Chondrocyte (in vitro differentiated cells): Measurements from ENCODE around the gene OXLD1. TPM values are rescaled to one million over a fixed set of nuclear protein-coding genes. Genes with fewer than 3 reads are reported as not detected.

Experiments used
- DNase-seq: peaks from one replicate; pipeline ENCODE4 v3.0.0; 2021; ENCODE audit warnings: mixed read lengths, low spot score
- H3K27ac Mint-ChIP-seq: one replicate; pipeline ENCODE4 v1.8.0; 2021; ENCODE audit warnings: mild to moderate bottlenecking, moderate library complexity, mixed read lengths; ENCODE audit not compliant: unreplicated experiment
- H3K27me3 Mint-ChIP-seq: 2 replicates; pipeline ENCODE4 v1.8.0; 2021; ENCODE audit warnings: low read depth, mixed read lengths
- H3K36me3 Mint-ChIP-seq: 2 replicates; pipeline ENCODE4 v1.8.0; 2021; ENCODE audit warnings: low read depth, mixed read lengths
- H3K4me1 Mint-ChIP-seq: 2 replicates; pipeline ENCODE4 v1.8.0; 2021; ENCODE audit warnings: low read depth, mild to moderate bottlenecking, mixed read lengths
- H3K4me3 Mint-ChIP-seq: one replicate; pipeline ENCODE4 v1.8.0; 2021; ENCODE audit warnings: mild to moderate bottlenecking, moderate library complexity, mixed read lengths; ENCODE audit not compliant: unreplicated experiment
- H3K9me3 Mint-ChIP-seq: 2 replicates; pipeline ENCODE4 v1.8.0; 2021; ENCODE audit warnings: low read depth, mixed read lengths
- CTCF ChIP-seq: fragments of 200-600 bp; sonication (generic); IDR thresholded peaks from 2 replicates; pipeline ENCODE4 v1.5.0; 2021; ENCODE audit warnings: antibody characterized with exemption, mild to moderate bottlenecking, moderate library complexity
- long read RNA-seq: library from polyadenylated mRNA; stranded (forward); transcript quantifications from one replicate; pipeline ENCODE4 v2.0.0, GENCODE V29; 2021
- total RNA-seq: library from RNA; stranded (reverse); gene quantifications from 3 replicates; pipeline ENCODE4 v1.2.1, GENCODE V29; 2021

OXLD1 gene
- 24.2 to 32.7 TPM (median 26.5 TPM) in 3 replicates for total RNA-seq
- long read RNA-seq, transcript OXLD1-206 (1 exons, 1,600 nt): major isoform, 12 of 30 reads
- long read RNA-seq, transcript OXLD1-207 (2 exons, 821 nt): minor isoform, 7 of 30 reads
- long read RNA-seq, transcript OXLD1-201 (2 exons, 620 nt): minor isoform, 7 of 30 reads
- long read RNA-seq, partial matches to known transcripts: 0 of 30 reads
- long read RNA-seq, other reads (novel, unspliced or antisense): 0 of 30 reads

GRCh38 chr17:81666342-81667191 is at the start of gene OXLD1, which contains the start of gene CCDC137:
Gene OXLD1, minus strand, starts transcription at chr17:81666605. Its CDS starts 28 bp downstream, at chr17:81666577.
Gene CCDC137, plus strand, starts transcription at chr17:81666737. Its CDS starts 30 bp downstream, at chr17:81666767.
- H3K36me3 Mint-ChIP-seq: peaks cover 3% of the 10 kb centered on the region
- peak; percentile 99 for DNase-seq
- peak within 1 kb of the TSS; percentile 77 for H3K27ac Mint-ChIP-seq
- no peaks in the 10 kb centered on the region for H3K27me3 Mint-ChIP-seq
- H3K4me1 Mint-ChIP-seq: peaks cover 26% of the 10 kb centered on the region
- no peaks in the 10 kb centered on the region for H3K9me3 Mint-ChIP-seq
- TF ChIP-seq CTCF: no peak
- peak within 1 kb of the TSS; percentile 94 for H3K4me3 Mint-ChIP-seq

- Mint-ChIP-seq H3K36me3 (peaks cover 1% of the 10 kb centered on the region), H3K4me3 (no peak overlapping the region), H3K27me3 (no peaks in the 10 kb centered on the region), H3K4me1 (peaks cover 20% of the 10 kb centered on the region), H3K27ac (no peak overlapping the region), H3K9me3 (no peaks in the 10 kb centered on the region)
- no peak for TF ChIP-seq CTCF
- DNase-seq: no peak
Observed at GRCh38 chr17:81715107-81715871, 48.9 kb upstream of the OXLD1 start.

- Mint-ChIP-seq H3K27me3 (no peaks in the 10 kb centered on the region), H3K36me3 (peaks cover 1% of the 10 kb centered on the region), H3K9me3 (no peaks in the 10 kb centered on the region), H3K4me3 (no peak overlapping the region), H3K27ac (no peak overlapping the region), H3K4me1 (peaks cover 20% of the 10 kb centered on the region)
- no peak for TF ChIP-seq CTCF
- no peak for DNase-seq
Observed at GRCh38 chr17:81714412-81715106, 48.2 kb upstream of the OXLD1 start.

- Mint-ChIP-seq H3K27ac (no peak overlapping the region), H3K36me3 (no peaks in the 10 kb centered on the region), H3K27me3 (no peaks in the 10 kb centered on the region), H3K4me3 (peak overlapping the region; percentile 76), H3K9me3 (no peaks in the 10 kb centered on the region), H3K4me1 (peaks cover 20% of the 10 kb centered on the region)
- DNase-seq: no peak
- no peak for TF ChIP-seq CTCF
Observed at GRCh38 chr17:81713556-81714411, 47.4 kb upstream of the OXLD1 start.
